HL-60/S4 treated with retinoic acid at 250 ng/mL for 4 days and 3 days (cell line): ENCODE measurements around the gene FBXO44.

Source experiments
- in situ Hi-C: fragments of 300-500 bp; cut with MboI; formaldehyde crosslinking; loops from 2 replicates; pipeline ENCODE4 v1.7.0; 2022; ENCODE audit warnings: low sequenced_read_pairs

FBXO44 gene

DNA sequence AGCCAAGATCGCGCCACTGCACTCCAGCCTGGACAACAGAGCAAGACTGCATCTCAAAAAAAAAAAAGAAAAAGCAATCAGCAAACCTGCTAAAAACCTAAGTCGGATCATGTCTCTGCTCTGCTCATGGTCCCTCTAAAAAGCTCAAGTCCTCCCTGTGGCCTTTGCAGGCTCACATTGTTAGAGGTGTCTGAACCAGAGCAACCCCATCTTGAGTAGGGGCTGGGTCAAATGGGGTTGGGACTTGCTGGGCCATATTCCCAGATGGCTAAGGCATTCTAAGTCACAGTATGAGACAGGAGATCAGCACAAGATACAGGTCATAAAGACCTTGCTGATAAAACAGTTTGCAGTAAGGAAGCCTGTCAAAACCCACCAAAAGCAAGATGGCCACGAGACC is 33.8 kb downstream of the FBXO44 start:
- in situ Hi-C loops, result no loop called here

DNA sequence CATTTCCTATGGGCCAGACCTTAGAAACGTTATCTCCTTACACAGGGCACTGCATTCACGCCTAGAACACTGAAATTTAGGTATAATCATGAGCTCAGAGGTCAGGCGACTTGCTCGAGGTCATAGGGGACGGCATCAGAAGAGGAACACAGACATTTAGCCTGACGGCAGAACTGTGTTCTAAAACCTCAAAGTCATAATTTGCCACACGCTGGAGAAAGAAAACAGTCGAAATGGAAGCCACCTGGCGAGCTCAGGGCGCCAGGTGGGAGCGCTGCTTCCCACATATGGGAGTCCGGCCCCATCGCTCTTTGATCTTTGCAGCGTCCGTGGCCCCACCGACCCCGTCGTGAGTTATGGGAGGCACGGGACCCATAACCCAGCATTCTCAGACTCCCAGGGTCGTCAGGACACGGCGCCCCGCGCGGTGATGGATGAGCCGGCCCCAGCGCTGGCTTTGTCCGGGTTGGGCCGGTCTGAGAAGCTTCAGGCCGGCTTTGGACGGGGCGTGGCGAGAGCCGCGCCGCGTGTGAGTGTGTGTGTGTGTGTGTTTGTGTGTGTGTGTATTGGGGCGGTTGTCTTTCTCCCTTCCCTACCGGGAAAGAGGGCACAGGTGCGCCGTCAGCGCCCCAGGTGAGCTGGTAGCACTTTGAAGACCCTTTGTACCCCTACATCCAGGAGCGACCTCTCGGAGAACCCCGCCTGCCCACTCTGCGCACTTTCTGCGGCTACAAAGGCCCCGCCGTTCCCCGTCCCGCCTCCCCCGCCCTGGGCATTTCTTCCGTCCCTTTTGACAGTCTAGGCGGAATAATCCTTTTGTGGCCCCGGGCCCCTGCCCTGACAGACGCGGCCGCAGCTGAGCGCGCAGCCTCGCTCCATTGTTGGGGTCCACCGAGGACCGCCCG is 36.0 kb downstream of the FBXO44 start:
- in situ Hi-C loops, result no loop called here

DNA sequence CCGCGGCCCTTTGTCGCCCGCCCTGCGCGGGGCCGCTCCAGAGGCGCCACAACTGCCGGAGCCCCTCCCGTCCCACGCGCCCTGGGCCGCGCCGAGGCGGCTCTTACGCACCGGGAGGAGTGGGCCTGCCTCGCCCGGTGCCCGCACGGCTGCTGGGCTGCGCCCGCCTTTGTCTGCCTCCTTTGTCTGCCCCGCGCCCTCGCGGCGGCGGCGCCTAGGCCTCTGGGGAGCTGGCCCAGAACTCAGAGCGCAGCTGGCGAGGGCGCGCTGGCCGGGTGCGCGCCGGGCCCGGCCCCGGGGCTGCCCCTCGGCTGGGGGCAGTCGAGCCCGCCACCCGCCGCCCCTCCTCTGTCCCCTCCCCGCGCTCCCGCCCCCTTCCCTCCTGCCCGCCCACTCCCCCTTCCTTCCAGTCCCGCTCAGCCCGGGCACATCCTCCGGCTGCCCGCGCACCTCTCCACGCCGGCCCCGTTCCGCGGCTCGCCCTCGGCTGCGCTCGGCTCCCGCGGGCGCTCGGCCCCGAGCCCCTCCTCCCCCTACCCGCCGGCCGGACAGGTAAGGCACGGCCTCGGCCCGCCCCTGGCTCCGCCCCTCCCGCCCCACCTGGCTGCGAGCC is 36.7 kb downstream of the FBXO44 start, which contains the start of gene DRAXIN:
TSS of gene DRAXIN (plus strand) at position 409 of the 613 bp plus-strand sequence. CDS start 14,549 bp downstream, outside the sequence.
- in situ Hi-C loops, result no loop called here

DNA sequence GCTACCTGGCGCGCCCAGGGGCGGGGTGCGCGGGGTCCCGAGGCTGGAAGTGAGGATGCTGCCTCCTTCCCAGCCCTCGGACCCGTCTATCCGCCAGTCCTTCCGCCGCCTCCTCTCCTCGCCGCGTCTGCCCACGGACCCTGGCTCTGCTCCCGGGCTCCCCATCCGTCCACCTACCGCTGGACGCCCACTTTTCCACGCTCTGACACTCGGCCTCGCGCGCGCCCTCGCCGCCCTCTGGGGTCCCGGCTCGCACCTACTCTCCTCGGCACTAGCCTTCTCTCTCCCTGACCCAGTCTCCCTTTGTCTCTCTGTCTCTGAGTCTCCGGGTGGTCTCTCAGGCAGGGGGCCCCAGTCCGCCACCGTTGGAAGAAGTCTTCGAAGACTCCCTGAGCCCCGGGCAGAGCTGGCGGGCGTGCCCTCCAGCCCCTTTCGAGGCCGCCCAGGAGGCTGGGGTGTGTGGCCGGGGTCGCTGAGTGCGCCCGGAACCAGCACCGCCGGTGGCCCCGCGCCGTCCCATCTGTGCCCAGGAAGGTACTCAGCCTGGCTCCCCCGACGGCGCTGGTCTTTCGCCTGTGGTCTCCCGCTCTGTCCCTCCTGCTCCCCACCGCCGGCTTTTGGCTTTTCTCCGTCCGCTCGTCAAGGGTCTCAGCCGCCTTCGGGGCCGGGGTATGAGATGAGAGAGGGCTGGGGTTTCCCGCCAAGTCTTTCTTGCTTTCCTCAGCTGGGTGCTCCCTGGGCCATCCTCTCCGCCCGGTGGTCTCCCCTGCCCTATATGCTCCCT is 37.4 kb downstream of the FBXO44 start:
- in situ Hi-C loops, result no loop called here

DNA sequence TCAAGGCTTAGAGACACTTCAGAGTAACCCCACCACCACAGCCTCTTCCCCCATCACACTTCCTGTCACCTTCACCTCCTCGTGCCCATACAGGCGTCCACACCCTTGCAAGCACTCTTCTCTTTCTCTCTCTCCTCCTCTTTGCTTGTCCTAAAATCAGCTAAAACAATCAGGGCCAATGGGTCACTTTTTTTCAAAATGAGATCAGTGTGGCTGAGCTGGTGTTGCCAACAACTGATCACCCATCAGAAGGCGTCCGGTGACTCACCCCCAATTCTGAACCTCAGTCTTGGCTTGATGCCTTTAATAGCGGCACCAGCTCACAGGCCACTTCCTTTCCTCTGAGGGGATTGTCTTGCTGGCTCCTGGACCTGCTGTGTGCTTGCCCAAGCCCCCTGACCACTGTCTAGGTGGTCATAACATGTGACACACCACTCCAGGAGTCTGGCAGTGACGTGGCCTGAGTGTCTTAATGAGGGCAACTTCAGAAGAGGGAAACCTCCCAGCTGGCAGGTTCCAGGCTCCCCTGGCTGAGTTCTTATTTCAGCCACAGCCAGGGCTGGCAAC is 38.4 kb downstream of the FBXO44 start:
- in situ Hi-C loops, result no loop called here

DNA sequence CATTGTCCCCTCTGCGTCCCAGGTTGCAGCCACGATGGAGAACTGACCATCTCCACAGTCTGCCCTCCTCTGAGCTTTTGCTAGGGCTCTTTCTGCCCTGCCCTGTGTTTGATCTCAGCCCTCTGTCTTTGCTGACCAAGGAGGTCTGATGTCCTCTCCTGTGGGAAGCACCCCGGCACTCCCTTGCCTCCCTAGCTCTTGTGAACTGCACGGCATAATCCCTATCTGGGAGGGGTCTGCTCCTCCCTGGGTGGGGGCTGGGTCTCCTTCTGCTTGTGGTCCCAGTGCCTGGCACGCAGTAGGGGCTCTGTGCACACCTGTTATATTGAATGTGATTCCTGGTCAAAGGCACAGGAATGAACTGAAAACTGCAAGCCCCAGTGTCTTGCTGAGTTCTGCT is 39.2 kb downstream of the FBXO44 start:
- in situ Hi-C loops, result no loop called here

DNA sequence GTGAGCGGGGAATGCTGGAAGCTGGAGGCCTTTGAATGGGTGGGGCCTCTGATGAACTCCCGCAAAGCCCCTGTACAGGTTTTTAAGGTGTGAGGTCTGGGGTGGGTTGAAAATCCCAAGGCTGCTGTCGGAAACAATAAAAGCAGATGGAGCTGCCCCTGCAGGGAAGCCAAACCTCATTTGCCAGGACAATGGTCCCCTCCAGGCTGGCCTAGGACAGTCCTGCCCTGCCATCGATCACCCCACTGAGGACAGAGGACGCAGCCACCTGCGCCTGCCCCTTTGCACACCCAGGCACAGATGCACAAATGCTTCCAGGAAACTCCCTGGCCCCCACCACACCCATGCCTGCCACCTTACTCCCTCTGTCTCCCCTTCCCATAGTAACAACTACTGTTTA is 41.2 kb downstream of the FBXO44 start:
- in situ Hi-C loops, result no loop called here

DNA sequence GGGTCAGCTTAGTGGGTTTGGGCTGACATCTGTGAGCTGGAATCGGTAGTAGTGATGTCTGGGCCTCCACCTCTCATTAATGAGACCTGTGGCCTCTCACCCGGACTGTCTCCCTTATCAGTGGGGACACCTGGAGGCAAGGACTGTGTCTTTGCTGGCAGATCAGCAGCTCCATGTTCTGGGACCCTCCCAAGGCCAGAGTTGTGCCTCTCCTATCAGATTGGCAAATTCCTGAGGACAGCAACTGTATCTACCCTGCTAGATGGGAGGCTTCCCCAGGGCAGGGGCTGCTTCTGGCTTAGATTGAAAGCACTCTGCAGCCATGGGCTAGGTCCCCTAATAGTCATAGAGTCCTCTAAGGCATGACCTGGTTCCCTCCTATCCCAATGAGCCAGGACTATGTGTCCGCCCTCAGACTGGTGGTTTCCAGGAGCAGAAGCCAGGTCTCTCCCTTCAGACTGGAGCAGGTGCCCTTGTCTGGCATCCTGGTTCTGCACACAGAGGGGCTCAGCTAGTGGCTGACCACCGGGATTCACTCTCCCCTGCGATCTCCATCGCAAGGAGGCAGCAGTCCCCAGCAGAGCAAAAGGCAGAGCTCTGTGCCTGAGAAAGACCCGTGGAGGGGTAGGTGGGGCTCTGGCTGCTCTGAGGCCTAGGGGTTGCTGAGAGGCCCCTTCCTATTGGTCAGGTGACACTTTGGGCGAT is 42.7 kb downstream of the FBXO44 start:
- in situ Hi-C loops, result no loop called here

DNA sequence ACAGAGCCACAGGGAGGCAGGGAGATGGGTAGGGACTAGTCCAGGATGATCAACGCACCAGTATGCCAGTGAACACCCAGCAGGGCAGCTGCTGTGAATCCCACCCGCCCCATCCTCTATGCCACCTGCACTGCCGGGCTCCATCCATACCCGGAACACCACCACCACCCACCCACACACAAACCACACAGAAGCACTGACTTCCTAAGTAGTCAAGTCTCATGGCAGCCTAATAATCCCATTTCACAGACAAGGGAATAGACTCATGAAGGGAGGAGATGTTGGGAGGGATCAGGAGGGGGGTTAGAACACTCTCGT is 43.2 kb downstream of the FBXO44 start:
- in situ Hi-C loops, result no loop called here

DNA sequence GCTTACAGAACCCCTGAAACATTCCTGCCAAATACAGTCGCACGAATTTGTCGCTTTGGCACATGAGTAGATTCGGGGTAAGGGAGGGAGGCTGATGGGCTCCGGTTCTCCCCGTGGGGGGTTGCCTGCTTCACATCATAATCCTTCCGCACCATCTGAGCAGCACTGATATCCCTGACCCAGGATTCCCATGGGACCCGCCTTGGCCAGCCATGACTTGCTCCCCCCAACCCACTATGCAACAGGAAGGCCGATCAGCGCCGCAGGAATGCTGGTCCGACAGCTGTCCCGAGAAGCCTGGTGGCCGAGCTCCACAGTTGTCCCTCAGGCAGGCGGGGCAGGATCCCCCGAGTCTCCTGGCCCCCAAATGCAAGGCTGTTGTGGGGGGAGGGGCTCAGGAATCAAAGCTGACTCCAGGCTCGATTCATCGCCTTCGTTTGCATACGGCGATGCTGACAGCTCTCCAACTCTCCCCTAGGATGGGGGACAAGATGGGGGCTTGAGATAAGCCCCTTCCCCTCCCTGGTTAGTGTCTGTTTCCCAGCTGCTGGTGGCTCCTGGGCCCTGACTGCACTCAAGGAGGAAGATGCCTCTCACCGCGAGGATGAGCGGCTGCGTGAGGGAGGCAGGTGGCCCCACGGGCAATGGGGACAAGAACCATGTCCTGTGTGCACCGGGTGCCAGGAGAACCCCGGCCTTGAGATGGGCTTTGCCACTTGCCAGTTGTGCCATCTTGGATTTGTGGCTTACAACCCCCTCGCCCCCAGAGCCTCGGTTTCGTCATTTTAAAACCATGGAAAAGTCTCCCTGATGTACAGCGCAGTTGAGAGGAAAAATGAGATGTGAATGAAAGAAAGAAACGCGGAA is 46.2 kb downstream of the FBXO44 start:
- in situ Hi-C loops, result no loop called here

DNA sequence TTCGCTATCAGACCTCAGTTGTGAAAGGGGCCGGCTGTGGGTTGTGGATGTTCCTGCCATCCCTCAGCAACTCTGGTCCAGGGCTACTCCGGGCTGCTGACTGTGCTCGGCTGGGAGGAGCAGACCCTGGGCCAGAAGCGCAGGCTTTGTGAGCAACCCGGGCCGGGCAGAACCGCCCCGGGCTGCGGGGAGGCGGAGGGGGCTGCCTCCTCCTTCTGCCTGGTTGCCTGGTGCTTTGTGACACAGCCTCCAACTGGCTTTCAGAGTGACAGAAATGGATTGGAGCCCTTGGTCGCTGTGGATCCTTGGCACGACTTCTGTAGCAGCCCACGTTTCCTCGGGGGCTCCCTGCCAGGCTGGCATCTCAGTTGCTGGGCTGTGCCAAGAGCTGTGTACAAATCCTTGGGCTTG is 46.9 kb downstream of the FBXO44 start:
- in situ Hi-C loops, result no loop called here

DNA sequence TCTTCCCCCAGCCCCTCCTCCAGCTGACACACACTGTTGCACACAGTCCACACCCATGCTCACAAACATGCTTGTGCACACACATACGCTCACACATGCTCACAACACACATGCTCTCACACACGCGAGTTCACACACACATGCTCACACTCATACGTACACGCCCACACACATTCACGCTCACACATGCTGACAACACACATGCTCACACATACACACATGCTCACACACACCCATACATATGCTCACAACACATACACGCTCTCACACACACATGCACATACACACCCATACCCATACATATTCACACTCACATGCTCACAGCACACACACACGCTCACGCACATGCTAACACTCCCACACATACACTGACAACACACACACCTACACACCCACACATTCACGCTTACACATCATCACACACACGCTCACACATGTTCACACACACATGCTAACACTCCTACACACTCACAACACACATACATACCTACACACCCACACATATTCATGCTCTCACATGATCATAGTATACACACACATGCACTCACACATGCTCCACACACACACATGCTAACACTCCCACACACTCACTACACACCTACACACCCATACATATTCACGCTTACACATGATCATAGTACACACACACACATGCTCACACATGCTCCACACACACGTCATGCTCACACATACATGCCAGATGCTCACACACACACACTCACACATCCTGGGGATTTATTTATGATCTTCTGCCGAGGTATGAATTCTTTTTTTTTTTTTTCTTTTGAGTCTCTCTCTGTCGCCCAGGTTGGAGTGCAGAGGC is 47.5 kb downstream of the FBXO44 start:
- in situ Hi-C loops, result no loop called here

DNA sequence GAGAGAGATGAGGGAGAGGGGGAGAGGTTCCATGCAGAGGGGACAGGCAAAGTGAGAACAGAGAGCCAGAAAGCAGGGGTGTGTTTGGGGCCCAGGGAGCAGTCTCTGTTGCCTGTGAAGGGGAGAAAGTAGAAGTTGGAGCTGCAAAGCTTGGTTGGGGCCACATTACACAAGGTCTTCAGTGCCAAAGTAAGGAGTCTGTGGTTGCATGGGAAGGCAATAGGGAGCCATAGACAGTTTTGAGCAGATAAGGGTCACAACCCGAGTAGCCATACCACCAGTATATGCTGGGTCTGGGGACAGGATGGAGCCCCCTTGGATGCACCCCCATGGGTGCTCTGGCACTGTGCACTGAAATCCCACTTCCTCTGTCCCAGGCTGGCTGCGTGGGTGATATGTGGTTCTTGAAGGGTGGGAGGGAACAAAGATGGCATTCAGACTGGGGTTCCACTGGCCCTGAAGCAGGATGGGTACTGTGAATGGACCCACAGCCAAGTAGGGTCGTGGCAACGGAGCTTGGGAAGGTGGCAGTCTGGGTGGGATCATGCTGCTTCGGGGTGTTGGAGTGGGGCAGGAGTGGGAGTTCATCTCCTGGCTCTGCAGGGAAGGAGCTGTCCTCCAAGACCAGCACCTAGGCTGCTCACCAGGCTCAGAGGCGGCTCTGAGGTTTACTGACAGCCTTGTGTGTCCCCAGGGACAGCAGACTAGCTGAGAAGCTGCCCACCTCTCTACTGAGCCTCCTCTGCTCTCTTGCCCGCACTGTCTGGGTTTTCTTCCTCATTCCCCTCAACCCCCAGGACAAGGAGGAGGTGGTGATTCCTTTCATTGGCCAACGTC is 48.9 kb downstream of the FBXO44 start:
- in situ Hi-C loops, result no loop called here

DNA sequence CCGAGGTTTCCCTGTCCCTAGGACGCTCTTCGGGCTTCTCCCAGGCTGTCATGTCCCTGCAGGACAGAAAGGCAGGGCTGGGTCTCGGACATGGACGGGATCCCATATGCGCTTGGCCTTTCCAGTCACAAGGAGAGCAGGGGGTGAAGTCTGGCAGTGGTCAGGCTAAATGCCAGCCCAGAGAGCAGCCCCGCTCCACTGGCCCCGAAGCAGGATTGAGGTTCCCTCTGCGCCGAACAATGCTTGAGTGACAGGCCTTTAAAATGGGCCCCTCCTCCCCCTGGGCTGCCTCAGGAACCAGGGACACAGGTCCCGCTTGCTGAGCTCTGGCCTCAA is 49.5 kb downstream of the FBXO44 start:
- in situ Hi-C loops, result no loop called here

DNA sequence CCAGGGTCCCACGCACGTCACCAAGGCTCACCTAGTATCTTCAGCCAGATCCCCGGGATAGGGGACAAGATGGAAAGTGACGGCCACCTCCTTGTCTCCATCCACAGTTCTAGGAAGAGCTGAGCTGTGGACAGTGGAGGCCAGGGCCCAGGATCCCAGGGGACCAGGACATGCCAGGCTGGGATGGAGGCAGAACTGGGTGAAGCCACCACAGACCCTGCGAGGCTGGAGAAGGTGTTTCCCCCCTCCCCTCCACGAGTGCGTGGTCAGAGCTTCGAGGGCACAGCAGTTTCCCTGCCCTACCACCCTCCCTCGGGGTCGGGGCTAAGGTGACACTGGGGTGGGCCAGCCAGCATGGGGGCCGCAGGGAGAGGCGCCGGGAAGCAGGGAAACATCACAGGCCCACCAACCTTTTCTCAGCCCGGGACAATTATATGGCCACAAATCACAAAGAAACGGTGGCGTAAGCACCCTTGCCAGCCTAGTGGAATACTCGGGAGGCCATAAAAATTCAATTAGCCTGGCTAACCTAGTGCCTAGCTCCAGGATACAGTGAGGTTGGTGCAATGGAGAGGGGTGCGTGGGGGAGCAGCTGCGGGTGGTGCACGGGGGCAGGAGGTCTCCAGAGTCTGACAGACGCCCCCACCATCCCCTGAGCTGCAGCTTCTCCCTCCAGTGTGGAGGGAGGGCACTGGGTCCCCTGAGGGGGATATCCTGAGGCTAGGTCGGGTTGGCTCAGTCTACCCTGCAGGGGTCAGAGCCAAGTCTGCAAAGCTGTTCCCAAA is 50.2 kb downstream of the FBXO44 start:
- in situ Hi-C loops, result no loop called here

DNA sequence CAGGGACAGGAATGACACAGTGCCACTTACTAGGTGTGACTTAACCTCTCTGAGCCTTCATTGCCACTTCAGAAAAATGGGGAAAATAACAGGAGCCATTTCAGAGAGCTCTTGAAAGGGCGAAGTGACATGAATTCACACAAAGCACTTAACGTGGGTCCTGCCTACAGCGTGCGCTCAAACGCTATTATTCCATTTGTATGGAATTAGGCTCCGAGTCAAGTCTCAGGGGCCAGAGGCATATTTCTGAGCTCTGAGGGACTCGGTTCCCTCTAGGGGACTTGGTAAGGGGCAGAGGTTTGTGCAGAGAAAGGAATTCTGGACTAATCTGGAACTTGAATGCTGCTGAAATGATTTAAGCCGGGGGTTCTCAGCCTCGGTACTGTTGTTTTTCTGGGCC is 50.9 kb downstream of the FBXO44 start:
- in situ Hi-C loops, result no loop called here

DNA sequence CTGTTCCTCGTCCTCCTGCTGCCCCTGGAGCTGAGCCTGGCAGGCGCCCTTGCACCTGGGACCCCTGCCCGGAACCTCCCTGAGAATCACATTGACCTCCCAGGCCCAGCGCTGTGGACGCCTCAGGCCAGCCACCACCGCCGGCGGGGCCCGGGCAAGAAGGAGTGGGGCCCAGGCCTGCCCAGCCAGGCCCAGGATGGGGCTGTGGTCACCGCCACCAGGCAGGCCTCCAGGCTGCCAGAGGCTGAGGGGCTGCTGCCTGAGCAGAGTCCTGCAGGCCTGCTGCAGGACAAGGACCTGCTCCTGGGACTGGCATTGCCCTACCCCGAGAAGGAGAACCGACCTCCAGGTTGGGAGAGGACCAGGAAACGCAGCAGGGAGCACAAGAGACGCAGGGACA is 51.6 kb downstream of the FBXO44 start:
- in situ Hi-C loops, result no loop called here
